ENCODE measurements around the gene FCN2. TPM values are rescaled to one million over a fixed set of nuclear protein-coding genes. Genes with fewer than 3 reads are reported as not detected.

The FCN2 gene
- polyA plus RNA-seq, 1 donor (not counting 4 experiments of a cell fraction or from before 2014, with no cell fraction given) = not detected

- Histone ChIP-seq H4K20me1 (ENCODE audit: control insufficient read depth, extremely low read depth, insufficient read depth, low read length) (no peaks in the 10 kb centered on the region), H3K4me2 (ENCODE audit: control insufficient read depth, extremely low read depth, insufficient read depth, low read depth, low read length) (no peak overlapping the region), H3K4me3 (ENCODE audit: control insufficient read depth in 2 of 3, extremely low read depth in 1 of 3, insufficient read depth in 2 of 3, low read depth in 1 of 3, low read length in 3 of 3) (no peak overlapping the region), H3K9me1 (ENCODE audit: control insufficient read depth, extremely low read depth, insufficient read depth, low read length) (no peaks in the 10 kb centered on the region), H3K9ac (ENCODE audit: control insufficient read depth, extremely low read depth, insufficient read depth, low read length) (no peak overlapping the region), H3K79me2 (ENCODE audit: control insufficient read depth, insufficient read depth, low read length) (no peaks in the 10 kb centered on the region), H2AFZ (ENCODE audit: control insufficient read depth, low read length) (no peak overlapping the region), H3K36me3 (ENCODE audit: control insufficient read depth in 2 of 2, extremely low read depth in 1 of 2, insufficient read depth in 2 of 2, low read length in 2 of 2) (no peaks in the 10 kb centered on the region), H3K27ac (ENCODE audit: control insufficient read depth, insufficient read depth, low read length) (no peak overlapping the region), H3K27me3 (ENCODE audit: control insufficient read depth, extremely low read depth, insufficient read depth, low read length) (no peaks in the 10 kb centered on the region), H3K4me1 (ENCODE audit: control insufficient read depth, extremely low read depth, insufficient read depth, low read length) (no peaks in the 10 kb centered on the region), H3K9me3 (ENCODE audit: control insufficient read depth, low read depth, low read length) (peaks cover 13% of the 10 kb centered on the region)
- dilution Hi-C loops (cut with MboI; ENCODE audit: extremely low pct_ligation_motif_present, low sequenced_read_pairs) = no loop called here
- TF ChIP-seq EZH2 (IDR thresholded peaks at IDR 0.05; ENCODE audit: low read length) = no peak
- TF ChIP-seq, protein P1, sequence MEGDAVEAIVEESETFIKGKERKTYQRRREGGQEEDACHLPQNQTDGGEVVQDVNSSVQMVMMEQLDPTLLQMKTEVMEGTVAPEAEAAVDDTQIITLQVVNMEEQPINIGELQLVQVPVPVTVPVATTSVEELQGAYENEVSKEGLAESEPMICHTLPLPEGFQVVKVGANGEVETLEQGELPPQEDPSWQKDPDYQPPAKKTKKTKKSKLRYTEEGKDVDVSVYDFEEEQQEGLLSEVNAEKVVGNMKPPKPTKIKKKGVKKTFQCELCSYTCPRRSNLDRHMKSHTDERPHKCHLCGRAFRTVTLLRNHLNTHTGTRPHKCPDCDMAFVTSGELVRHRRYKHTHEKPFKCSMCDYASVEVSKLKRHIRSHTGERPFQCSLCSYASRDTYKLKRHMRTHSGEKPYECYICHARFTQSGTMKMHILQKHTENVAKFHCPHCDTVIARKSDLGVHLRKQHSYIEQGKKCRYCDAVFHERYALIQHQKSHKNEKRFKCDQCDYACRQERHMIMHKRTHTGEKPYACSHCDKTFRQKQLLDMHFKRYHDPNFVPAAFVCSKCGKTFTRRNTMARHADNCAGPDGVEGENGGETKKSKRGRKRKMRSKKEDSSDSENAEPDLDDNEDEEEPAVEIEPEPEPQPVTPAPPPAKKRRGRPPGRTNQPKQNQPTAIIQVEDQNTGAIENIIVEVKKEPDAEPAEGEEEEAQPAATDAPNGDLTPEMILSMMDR (optimal IDR thresholded peaks at IDR 0.05 in 1 of 3, IDR thresholded peaks at IDR 0.05 in 1 of 3, conservative IDR thresholded peaks at IDR 0.05 in 1 of 3; ENCODE audit: extremely low read depth in 1 of 3, insufficient read depth in 2 of 3, low read length in 3 of 3) = no peak
- no peak for DNase-seq (ENCODE audit: low read depth, low spot score)
- FAIRE-seq = no peak
These were observed 32.7 kb upstream of the FCN2 start for GRCh38 chr9:134847752-134848432.

- H3K27me3 ChIP-seq (ENCODE audit: control insufficient read depth, extremely low read depth, insufficient read depth, low read length) = peaks cover 6% of the 10 kb centered on the region
- no peaks in the 10 kb centered on the region for H3K79me2 ChIP-seq (ENCODE audit: control insufficient read depth, insufficient read depth, low read length)
- H3K9me3 ChIP-seq (ENCODE audit: control insufficient read depth, low read depth, low read length) = peaks cover 13% of the 10 kb centered on the region
- H4K20me1 ChIP-seq (ENCODE audit: control insufficient read depth, extremely low read depth, insufficient read depth, low read length) = no peaks in the 10 kb centered on the region
- no peak overlapping the region for H3K27ac ChIP-seq (ENCODE audit: control insufficient read depth, insufficient read depth, low read length)
- TF ChIP-seq, protein P1 (optimal IDR thresholded peaks at IDR 0.05 in 1 of 3, IDR thresholded peaks at IDR 0.05 in 1 of 3, conservative IDR thresholded peaks at IDR 0.05 in 1 of 3; ENCODE audit: extremely low read depth in 1 of 3, insufficient read depth in 2 of 3, low read length in 3 of 3) = no peak
- no peak for TF ChIP-seq EZH2 (IDR thresholded peaks at IDR 0.05; ENCODE audit: low read length)
- no peak for DNase-seq (ENCODE audit: low read depth, low spot score)
- dilution Hi-C loops (cut with MboI; ENCODE audit: extremely low pct_ligation_motif_present, low sequenced_read_pairs) = no loop called here
- no peaks in the 10 kb centered on the region for H3K36me3 ChIP-seq (ENCODE audit: control insufficient read depth in 2 of 2, extremely low read depth in 1 of 2, insufficient read depth in 2 of 2, low read length in 2 of 2)
- no peak overlapping the region for H3K4me3 ChIP-seq (ENCODE audit: control insufficient read depth in 2 of 3, extremely low read depth in 1 of 3, insufficient read depth in 2 of 3, low read depth in 1 of 3, low read length in 3 of 3)
- H3K9ac ChIP-seq (ENCODE audit: control insufficient read depth, extremely low read depth, insufficient read depth, low read length) = no peak overlapping the region
- no peak overlapping the region for H2AFZ ChIP-seq (ENCODE audit: control insufficient read depth, low read length)
- no peak for FAIRE-seq
- no peak overlapping the region for H3K4me2 ChIP-seq (ENCODE audit: control insufficient read depth, extremely low read depth, insufficient read depth, low read depth, low read length)
- no peaks in the 10 kb centered on the region for H3K4me1 ChIP-seq (ENCODE audit: control insufficient read depth, extremely low read depth, insufficient read depth, low read length)
- no peaks in the 10 kb centered on the region for H3K9me1 ChIP-seq (ENCODE audit: control insufficient read depth, extremely low read depth, insufficient read depth, low read length)
These were observed 32.1 kb upstream of the FCN2 start for GRCh38 chr9:134848504-134848903.

All from keratinocyte (primary cell).